Activated T-cell treated with anti-CD3 and anti-CD28 coated beads for 1 hour (primary cell): ENCODE results near the gene GABRE.
"Not testable (repeated sequence)": the region's sequence is repeated elsewhere in the genome, so short reads cannot be mapped to it uniquely, and the experiment has no call there.

Source experiments
- DNase-seq: peaks from one replicate; pipeline ENCODE4 v3.0.0-alpha.2; 2020; ENCODE audit warnings: low read depth

The GABRE gene

DNA sequence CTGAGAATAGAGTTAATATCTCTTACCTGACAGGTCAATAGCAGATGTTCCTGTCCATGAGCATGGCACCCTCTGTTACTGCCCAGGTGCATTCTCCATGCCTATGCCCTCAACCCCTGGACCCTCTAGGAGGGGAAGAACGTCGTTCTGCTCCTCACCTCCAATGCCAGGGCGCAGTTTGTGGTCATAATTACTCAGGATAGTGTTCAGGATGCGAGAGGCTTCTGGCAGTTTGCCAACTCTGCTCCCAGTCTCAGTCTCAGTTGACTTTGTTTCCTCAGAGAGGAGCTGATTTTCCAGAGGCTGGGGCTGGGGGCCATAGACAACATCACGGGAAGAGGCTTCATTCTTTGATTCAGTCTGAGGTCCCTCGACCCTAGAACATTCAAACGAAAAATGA lies 4.4 kb downstream of the GABRE start:
- DNase-seq: no peak

DNA sequence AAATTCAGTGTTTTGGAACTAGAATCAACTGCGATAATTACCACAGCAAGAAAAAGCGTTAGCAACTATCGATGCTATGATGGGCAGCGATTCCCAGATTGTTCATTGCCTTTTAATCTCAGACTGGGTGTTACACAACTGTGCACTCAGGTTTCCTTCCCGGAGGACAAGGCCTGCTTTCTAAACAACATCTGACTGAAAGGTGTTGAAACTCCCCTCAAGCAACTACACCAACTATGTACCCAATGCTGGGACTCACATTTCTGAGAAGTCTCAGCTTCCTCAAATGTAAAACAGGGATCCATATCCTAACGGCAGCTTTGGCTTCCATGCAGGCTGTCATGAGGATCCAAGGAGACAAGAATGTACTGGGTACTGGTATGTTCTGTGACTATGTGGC lies 8.2 kb downstream of the GABRE start:
- DNase-seq: no peak

DNA sequence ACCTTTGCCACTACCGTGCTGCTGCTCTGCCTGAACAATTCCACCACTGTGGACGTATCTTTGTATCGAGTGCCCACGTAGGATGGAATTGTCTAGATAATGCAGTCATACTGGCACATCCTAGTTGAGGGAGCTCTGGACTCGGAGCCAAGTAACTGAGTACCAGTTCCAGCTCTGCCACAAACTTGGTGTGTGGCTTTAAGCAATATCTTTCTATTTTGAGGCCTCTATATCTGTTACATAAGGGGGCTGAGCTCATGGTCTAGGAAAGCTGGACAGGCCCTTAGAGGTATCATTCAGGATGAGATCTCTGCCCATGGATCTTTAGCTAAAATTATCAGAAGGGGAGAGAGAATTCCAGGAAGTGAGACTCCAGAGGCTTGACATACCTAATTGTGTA lies 12.4 kb downstream of the GABRE start:
- no peak for DNase-seq

DNA sequence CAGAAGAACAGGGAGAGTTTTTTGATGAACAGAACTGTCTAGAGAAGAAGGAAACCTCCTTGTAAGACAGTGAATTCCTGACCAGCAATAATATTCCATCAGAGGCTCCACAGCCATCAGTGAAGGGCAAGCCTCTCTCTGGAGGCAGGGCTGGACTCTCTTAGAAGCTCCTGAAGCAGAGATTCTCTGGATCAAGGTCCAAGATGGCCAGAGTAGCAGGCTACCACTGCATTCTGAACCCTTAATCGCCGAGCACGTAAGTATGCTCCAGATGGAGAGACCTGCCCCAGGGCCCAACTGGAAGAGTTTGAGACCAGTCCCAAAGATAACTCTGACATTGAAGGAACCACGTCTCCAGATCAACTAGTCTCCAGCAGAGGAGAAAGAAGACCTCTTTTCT lies 16.4 kb downstream of the GABRE start:
- DNase-seq: no peak

DNA sequence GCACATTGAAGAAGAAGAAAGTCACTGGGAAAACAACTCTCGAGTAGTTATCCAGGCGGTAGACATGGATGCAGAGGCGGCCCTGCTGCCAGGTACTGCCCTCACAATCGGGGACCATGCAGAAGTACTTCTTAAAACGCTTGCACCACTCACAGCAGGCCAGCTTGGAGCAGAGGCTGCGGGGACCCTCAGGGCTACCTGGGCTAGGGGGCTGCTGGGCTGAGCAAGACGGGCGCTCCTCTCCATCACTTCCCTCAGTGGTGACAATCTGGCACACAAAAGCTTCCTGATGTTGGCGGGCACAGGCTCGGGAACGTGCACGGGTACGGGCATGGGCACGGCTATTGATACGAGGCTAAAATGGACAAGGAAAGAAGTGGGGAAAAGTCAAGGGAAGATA lies 19.7 kb downstream of the GABRE start:
- DNase-seq: no peak

DNA sequence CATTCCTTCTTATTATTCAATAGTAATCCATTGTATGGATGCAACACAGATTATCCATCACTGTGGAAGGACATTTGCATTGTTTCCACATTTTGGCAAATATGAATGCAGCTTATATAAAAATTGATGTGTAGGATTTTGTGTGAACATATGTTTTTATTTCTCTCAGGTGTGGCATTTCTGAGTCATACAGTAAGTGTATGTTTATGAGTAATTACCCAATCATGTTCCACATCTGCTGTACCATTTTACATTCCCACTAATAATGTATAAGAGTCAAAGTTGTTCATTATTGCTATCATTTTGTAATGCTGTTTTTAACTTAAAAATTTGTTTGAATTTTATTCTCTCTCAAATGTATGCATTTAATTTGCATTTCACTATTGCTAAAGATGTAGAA lies 36.3 kb downstream of the GABRE start:
- no peak for DNase-seq

DNA sequence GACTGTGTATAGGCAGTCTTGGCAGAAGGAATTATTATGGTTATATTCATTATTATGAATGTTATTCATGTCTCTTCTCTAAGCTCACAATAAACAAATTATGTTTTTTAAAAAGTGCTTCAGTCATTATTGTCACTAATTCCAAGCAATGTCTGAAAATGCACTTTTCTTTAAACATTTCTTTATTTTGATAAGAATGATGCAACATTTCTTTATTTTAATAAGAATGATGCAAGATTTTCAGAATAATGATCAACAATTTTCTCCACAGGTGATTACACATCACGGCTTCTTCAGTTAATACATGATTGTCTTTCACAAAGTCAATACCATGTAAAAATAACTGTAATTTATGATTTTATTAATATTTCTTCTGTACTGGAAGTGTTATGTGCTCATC lies 39.1 kb downstream of the GABRE start:
- DNase-seq: no peak

DNA sequence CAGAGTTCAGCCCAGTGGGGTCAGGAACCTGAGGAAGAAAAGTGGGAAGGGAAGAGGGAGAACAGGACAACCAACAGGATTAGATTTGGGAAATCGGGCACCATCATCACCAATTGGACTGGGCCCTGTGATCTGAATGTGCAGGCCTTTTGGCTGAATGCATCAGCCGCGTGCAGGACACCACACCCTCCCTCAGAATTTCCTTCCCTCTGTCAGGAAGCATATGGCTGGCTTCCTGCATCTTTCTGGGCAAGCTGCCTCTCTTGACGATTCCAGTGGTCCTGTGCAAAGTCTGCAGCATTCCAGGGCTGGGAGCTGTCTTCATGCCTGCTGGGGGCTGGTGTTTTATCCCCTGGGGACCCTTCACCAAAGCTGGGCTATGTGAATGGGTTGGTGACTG lies 45.4 kb downstream of the GABRE start:
- no peak for DNase-seq

DNA sequence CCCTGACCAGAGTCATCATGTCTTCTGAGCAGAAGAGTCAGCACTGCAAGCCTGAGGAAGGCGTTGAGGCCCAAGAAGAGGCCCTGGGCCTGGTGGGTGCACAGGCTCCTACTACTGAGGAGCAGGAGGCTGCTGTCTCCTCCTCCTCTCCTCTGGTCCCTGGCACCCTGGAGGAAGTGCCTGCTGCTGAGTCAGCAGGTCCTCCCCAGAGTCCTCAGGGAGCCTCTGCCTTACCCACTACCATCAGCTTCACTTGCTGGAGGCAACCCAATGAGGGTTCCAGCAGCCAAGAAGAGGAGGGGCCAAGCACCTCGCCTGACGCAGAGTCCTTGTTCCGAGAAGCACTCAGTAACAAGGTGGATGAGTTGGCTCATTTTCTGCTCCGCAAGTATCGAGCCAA lies 50.8 kb downstream of the GABRE start:
- DNase-seq: no peak

DNA sequence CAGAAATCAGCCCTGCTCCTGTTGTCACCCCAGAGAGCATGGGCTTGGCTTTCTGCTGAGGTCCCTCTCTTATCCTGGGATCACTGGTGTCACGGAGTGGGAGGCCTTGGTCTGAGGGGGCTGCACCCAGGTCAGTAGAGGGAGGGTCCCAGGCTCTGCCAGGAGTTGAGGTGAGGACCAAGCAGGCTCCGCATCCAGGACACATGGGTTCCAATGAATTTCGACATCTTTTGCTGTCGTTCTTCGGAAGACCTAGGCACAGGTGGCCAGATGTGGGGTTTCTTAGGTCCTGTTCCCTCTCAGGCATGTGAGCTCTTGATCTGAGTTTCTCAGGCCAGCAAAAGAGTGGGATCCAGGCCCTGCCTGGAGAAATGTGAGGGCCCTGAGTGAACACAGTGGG lies 51.8 kb downstream of the GABRE start:
- DNase-seq: no peak

DNA sequence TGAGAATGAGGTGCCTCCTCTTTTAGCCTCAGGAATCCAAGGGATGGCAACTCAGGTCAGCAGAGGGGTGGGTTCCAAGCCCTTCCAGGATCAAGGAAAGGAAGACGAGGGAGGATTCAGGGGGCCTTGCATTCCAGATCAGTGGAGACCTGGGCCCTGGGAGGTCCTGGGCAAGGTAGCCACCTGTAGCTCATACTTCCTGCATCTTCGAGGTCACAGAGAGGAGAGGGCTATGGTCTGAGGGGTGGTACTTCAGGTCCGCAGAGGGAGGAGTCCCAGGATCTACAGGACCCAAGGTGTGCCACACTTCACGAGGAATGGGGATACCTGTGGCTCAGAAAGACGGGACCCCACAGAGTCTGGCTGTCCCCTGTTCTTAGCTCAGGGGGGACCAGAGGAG lies 52.6 kb downstream of the GABRE start:
- DNase-seq: no peak

DNA sequence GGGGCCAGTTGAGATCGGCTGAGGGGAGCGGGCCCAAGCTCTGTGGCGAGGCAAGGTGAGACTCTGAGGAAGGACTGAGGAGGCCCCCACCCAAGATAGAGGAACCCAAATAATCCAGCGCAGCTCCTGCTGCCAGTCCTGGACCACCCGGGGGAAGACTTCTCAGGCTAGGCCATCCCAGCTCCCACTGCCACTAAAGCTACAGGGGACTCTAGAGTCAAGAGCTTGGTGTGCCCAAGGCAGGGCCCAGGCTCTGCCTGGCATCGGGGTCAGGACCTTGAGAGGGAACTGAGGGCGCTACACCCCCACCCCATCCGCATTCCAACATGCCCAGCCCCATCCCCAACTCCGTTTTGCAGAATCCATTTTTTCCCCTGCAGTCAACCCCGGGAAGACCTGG lies 53.2 kb downstream of the GABRE start:
- DNase-seq: no peak

DNA sequence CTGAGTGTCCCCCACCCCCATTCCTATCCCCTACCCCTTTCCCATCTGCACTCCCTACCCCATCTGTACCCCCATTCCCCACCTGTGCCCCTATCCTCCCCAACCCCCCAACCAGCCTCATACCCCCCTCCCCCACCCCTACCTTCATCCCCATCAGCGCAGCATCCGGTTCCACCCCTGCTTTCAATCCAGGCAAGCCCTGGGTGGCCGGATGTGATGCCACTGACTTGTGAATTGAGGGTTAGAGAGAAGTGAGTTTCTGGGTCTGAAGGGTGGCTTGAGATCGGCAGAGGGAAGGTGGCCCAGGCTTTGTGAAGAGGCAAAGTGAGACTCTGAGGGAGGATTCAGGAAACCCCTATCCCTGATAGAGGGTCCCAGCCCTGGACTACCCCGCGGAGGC lies 53.9 kb downstream of the GABRE start:
- DNase-seq: no peak

DNA sequence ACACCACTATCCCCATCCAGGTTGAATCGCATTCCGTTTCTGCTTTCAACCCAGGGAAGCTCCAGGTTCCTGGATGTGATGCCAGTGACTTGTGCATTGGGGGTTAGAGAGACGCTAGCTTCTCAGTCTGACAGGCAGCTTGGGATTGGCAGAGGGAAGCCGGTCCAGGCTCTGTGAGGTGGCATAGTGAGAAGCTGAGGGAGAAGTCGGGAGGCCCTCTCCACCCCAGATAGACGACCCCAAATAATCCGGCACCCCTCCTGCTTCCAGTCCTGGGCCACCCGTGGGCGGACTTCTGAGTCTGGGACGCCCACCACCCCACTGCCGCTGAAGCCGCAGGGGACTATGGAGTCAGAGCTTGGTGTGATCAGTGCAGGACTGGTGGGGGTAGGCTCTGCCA lies 54.4 kb downstream of the GABRE start:
- DNase-seq: no peak

DNA sequence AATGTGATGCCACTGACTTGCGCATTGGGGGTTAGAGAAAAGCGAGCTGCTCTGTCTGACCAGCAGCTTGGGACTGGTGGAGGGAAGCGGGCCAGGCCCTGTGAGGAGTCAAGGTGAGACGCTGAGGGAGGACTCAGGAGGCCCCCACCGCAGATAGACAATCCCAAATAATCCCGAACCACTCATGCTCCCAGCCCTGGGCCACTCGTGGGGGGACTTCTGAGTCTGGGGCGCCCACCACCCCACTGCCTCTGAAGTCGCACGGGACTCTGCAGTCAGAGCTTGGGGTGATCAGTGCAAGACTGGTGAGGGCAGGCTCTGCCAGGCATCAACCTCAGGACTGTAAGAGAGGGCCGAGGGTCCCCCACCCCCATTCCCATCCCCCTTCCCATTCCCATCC lies 54.9 kb downstream of the GABRE start:
- no peak for DNase-seq

DNA sequence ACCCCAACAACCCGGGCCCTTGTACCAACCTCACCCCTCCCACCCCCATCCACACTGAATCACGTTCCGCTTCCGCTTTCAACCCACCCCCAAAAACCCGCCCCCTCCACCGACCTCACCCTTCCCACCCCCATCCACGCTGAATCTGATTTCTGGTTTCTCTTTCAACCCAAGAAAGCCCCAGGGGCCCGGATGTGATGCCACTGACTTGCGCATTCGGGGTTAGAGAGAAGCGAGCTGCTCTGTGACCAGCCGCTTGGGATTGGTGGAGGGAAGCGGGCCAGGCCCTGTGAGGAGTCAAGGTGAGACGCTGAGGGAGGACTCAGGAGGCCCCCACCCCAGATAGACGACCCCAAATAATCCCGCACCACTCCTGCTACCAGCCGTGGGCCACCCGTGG lies 55.7 kb downstream of the GABRE start:
- not testable (repeated sequence) for DNase-seq

DNA sequence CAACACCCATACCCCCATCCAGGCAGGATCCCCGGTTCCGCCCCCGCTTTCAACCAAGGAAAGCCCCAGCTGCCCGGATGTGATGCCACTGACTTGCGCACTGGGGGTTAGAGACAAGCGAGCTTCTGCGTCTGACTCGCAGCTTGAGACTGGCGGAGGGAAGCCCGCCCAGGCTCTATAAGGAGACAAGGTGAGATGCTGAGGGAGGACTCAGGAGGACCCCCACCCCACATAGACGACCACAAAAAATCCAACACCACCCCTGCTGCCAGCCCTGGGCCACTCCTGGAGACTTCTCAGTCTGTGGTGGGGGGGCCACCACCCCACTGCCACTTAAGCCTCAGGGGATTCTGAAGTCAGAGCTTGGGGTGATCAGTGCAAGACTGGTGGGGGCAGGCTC lies 61.7 kb downstream of the GABRE start, which contains the start of gene MAGEA4:
MAGEA4 (plus strand) TSS at position 110 of the 400 bp plus-strand sequence. CDS start 10,776 bp downstream, outside the sequence.
- no peak for DNase-seq

DNA sequence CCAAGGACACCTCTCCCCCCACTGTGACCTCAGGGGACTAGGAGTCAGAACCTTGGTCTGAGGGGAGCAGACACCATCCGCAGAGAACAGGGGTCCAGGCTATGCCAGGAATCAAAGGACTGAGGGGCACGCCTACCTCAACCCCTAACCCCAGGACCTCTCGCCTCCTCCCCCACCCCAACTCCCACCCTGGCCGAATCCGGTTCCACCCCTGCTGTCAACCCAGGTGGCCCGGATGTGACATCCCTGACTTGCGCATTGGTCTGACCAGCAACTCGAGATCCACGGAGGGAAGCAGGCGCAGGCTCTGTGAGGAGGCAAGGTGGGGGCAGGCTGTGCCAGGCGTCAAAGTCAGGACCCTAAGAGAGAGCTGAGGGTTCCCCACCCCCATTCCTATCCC lies 62.3 kb downstream of the GABRE start:
- DNase-seq: no peak

DNA sequence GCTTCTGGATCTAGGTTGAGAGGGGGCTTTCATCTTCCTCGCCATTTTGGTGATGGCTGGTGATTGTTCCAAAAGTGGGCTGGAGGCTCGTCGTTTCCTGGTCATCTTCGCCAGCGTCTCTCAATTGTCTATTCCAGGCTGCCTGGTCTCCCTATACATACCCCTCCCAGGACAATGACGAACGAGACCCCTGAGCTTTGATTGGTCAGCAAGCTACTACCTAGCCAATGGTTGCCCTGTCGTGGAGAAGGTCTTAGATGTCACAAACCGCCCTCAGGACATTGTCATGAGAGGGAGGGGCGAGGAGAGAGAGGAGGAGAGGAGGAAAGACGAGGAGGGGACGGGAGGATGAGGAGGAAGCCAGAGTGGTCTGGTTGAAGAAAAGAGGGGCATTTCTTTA lies 69.5 kb downstream of the GABRE start:
- DNase-seq: no peak
